ENCODE measurements around the gene ETFRF1. TPM values are rescaled to one million over a fixed set of nuclear protein-coding genes. Genes with fewer than 3 reads are reported as not detected.

The ETFRF1 gene
- total RNA-seq, 3 donors from 2014 or later = 13.7 to 26.4 (median 19.6) TPM

GRCh38 chr12:25156061-25156460 lies 39.0 kb upstream of the ETFRF1 start:
- no peaks in the 10 kb centered on the region for H3K9me3 ChIP-seq
- no peaks in the 10 kb centered on the region for H3K36me3 ChIP-seq (ENCODE audit: low read depth)
- no peak for TF ChIP-seq CTCF (IDR thresholded peaks at IDR 0.05)
- ATAC-seq (no peak), DNase-seq (no peak)
- intact Hi-C loops (cut with DNase I, micrococcal nuclease) = no loop called here
- H3K4me3 ChIP-seq = no peak overlapping the region
- no peaks in the 10 kb centered on the region for H3K4me1 ChIP-seq (ENCODE audit: low read depth)

- intact Hi-C loops (cut with DNase I, micrococcal nuclease) = no loop called here
- Histone ChIP-seq H3K4me1 (ENCODE audit: low read depth) (no peaks in the 10 kb centered on the region), H3K4me3 (no peak overlapping the region), H3K9me3 (no peaks in the 10 kb centered on the region), H3K36me3 (ENCODE audit: low read depth) (no peaks in the 10 kb centered on the region)
- DNase-seq (no peak), ATAC-seq (no peak)
- TF ChIP-seq CTCF (IDR thresholded peaks at IDR 0.05) = no peak
These were observed 32.2 kb upstream of the ETFRF1 start for GRCh38 chr12:25162866-25163265.

- intact Hi-C loops (cut with DNase I, micrococcal nuclease) = no loop called here
- TF ChIP-seq CTCF (IDR thresholded peaks at IDR 0.05) = no peak
- no peaks in the 10 kb centered on the region for H3K4me1 ChIP-seq (ENCODE audit: low read depth)
These were observed 12.3 kb upstream of the ETFRF1 start for GRCh38 chr12:25182765-25183164.

GRCh38 chr12:25184132-25184531 lies 10.9 kb upstream of the ETFRF1 start:
- H3K4me1 ChIP-seq (ENCODE audit: low read depth) = no peaks in the 10 kb centered on the region
- H3K4me3 ChIP-seq = no peak overlapping the region
- TF ChIP-seq CTCF (IDR thresholded peaks at IDR 0.05) = no peak
- H3K36me3 ChIP-seq (ENCODE audit: low read depth) = no peaks in the 10 kb centered on the region
- intact Hi-C loops (cut with DNase I, micrococcal nuclease) = no loop called here
- H3K9me3 ChIP-seq = no peaks in the 10 kb centered on the region
- DNase-seq (no peak), ATAC-seq (no peak)

More at GRCh38 chr12:25182765-25183164, 12.3 kb upstream of the ETFRF1 start:
- ATAC-seq = no peak
- DNase-seq = no peak
- no peak overlapping the region for H3K4me3 ChIP-seq
- no peaks in the 10 kb centered on the region for H3K9me3 ChIP-seq
- no peaks in the 10 kb centered on the region for H3K36me3 ChIP-seq (ENCODE audit: low read depth)

GRCh38 chr12:25186038-25186787 lies 8.8 kb upstream of the ETFRF1 start:
- H3K4me1 ChIP-seq (ENCODE audit: low read depth) = no peaks in the 10 kb centered on the region
- intact Hi-C loops (cut with DNase I, micrococcal nuclease) = no loop called here
- H3K36me3 ChIP-seq (ENCODE audit: low read depth) = no peaks in the 10 kb centered on the region
- DNase-seq (no peak), ATAC-seq (no peak)
- no peak for TF ChIP-seq CTCF (IDR thresholded peaks at IDR 0.05)
- no peak overlapping the region for H3K4me3 ChIP-seq
- no peaks in the 10 kb centered on the region for H3K9me3 ChIP-seq

All from mucosa of descending colon (tissue), 3 donors.